Gastrocnemius medialis (tissue), 4 donors: Measurements from ENCODE around the gene ABI3BP. TPM values are rescaled to one million over a fixed set of nuclear protein-coding genes. Genes with fewer than 3 reads are reported as not detected.

ENCODE experiments used
- ATAC-seq, 2 donors: fragments of 150-250 bp; one replicate each; pipeline ENCODE4 v1.9.1; 2016
- DNase-seq, 2 donors: peaks; one replicate each; pipeline ENCODE4 v3.0.0-alpha.2; 2019
- H3K27ac ChIP-seq, 4 donors: fragments of 200-600 bp; sonication (generic); 1 replicate in 1 of 4; 2 replicates in 3 of 4; pipeline ENCODE4 v1.5.1; 2016 to 2018; ENCODE audit warnings: mild to moderate bottlenecking in 2 of 4, moderate library complexity in 1 of 4
- H3K27me3 ChIP-seq, 3 donors: fragments of 200-600 bp; sonication (generic) in 2 of 3; 1 replicate in 1 of 3; 2 replicates in 2 of 3; pipeline versions ENCODE4 v1.5.1 to v1.6.0; 2016 to 2019; ENCODE audit warnings: mild to moderate bottlenecking in 1 of 3, moderate library complexity in 1 of 3
- H3K36me3 ChIP-seq, 2 donors: fragments of 200-600 bp; sonication (generic) in 1 of 2; one replicate each; pipeline ENCODE4 v1.5.1; 2017 to 2018
- H3K4me1 ChIP-seq, 2 donors: fragments of 200-600 bp; sonication (generic) in 1 of 2; one replicate each; pipeline ENCODE4 v1.5.1; 2016 to 2017; ENCODE audit warnings: mild to moderate bottlenecking in 2 of 2
- H3K4me3 ChIP-seq, 4 donors: fragments of 200-600 bp; sonication (generic) in 3 of 4; 1 replicate in 1 of 4; 2 replicates in 3 of 4; pipeline ENCODE4 v1.5.1; 2016 to 2019; ENCODE audit warnings: mild to moderate bottlenecking in 2 of 4
- H3K9me3 ChIP-seq, 3 donors: fragments of 200-600 bp; sonication (generic) in 2 of 3; 1 replicate in 1 of 3; 2 replicates in 2 of 3; pipeline ENCODE4 v1.5.1; 2016 to 2019
- POLR2A ChIP-seq, 2 donors: fragments of 450-650 bp; IDR thresholded peaks; one replicate each; pipeline ENCODE4 v1.6.1; 2017; ENCODE audit warnings: antibody characterized with exemption in 2 of 2, mild to moderate bottlenecking in 2 of 2, moderate library complexity in 2 of 2
- in situ Hi-C, 4 donors: fragments of 200-750 bp; cut with MboI; loops; one replicate each; pipeline versions ENCODE4 v1.15.0 to v1.8.0; 2017; ENCODE audit warnings: low sequenced_read_pairs in 4 of 4
- intact Hi-C: fragments of 100-400 bp; cut with DNase I; formaldehyde crosslinking; loops from one replicate; pipeline ENCODE4 v1.15.1; 2023; ENCODE audit warnings: low total_unique reads
- total RNA-seq, 4 donors: library from RNA; depleted of rRNA; stranded (reverse); fragments of >200 nt; gene quantifications; one replicate each; pipeline versions ENCODE4 v1.1.0 to v1.2.3, GENCODE V29; 2016
- TF ChIP-seq, protein P1 (sequence below), 5 experiments: fragments of 450-650 bp in 3 of 5; fragments of 200-600 bp in 2 of 5; sonication (generic) in 2 of 5; IDR thresholded peaks in 4 of 5; conservative IDR thresholded peaks in 1 of 5; 1 replicate in 4 of 5; 2 replicates in 1 of 5; pipeline ENCODE4 v1.5.1; 2016 to 2019; ENCODE audit warnings: antibody characterized with exemption in 5 of 5, mild to moderate bottlenecking in 3 of 5, moderate library complexity in 3 of 5

ABI3BP gene
- total RNA-seq, 4 donors from 2014 or later = 15.3 to 21.8 (median 19.5) TPM

GRCh38 chr3:100973594-100973993 lies 19.6 kb downstream of the ABI3BP start:
- no peaks in the 10 kb centered on the region for H3K4me1 ChIP-seq
- H3K27ac ChIP-seq = no peak overlapping the region
- TF ChIP-seq POLR2A (IDR thresholded peaks at IDR 0.05) = no peak
- TF ChIP-seq, protein P1, sequence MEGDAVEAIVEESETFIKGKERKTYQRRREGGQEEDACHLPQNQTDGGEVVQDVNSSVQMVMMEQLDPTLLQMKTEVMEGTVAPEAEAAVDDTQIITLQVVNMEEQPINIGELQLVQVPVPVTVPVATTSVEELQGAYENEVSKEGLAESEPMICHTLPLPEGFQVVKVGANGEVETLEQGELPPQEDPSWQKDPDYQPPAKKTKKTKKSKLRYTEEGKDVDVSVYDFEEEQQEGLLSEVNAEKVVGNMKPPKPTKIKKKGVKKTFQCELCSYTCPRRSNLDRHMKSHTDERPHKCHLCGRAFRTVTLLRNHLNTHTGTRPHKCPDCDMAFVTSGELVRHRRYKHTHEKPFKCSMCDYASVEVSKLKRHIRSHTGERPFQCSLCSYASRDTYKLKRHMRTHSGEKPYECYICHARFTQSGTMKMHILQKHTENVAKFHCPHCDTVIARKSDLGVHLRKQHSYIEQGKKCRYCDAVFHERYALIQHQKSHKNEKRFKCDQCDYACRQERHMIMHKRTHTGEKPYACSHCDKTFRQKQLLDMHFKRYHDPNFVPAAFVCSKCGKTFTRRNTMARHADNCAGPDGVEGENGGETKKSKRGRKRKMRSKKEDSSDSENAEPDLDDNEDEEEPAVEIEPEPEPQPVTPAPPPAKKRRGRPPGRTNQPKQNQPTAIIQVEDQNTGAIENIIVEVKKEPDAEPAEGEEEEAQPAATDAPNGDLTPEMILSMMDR (IDR thresholded peaks at IDR 0.05 in 4 of 5, conservative IDR thresholded peaks at IDR 0.05 in 1 of 5) = no peak
- intact Hi-C loops = no loop called here
- no peak overlapping the region for H3K4me3 ChIP-seq
- H3K9me3 ChIP-seq = no peaks in the 10 kb centered on the region
- no peaks in the 10 kb centered on the region for H3K27me3 ChIP-seq
- H3K36me3 ChIP-seq = no peaks in the 10 kb centered on the region
- DNase-seq = no peak
- in situ Hi-C loops = no loop called here
- no peak for ATAC-seq

DNA sequence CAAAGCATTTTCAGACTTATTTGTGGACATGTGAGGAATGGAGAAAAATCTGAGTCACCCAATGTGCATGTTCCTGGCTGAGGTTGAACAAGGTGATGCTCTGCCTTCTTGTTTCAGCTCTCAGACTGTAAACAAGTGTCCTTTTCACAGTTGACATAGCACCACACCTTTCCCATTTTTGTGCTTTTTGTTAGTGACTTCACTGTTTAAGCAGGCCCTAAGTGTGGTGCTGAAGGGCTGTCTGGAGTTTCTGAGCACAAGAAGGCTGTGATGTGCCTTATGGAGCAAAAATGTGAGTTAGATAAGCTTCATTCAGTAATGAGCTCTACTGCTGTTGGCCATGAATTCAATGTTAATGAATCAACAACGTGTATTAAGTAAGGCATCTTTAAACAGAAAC lies 20.4 kb downstream of the ABI3BP start:
- no peaks in the 10 kb centered on the region for H3K27me3 ChIP-seq
- in situ Hi-C loops = no loop called here
- intact Hi-C loops = no loop called here
- no peaks in the 10 kb centered on the region for H3K36me3 ChIP-seq
- H3K4me1 ChIP-seq = no peaks in the 10 kb centered on the region
- H3K27ac ChIP-seq = no peak overlapping the region
- no peak overlapping the region for H3K4me3 ChIP-seq
- DNase-seq (no peak), ATAC-seq (no peak)
- no peaks in the 10 kb centered on the region for H3K9me3 ChIP-seq
- TF ChIP-seq, protein P1 (IDR thresholded peaks at IDR 0.05 in 4 of 5, conservative IDR thresholded peaks at IDR 0.05 in 1 of 5) = no peak
- no peak for TF ChIP-seq POLR2A (IDR thresholded peaks at IDR 0.05)

DNA sequence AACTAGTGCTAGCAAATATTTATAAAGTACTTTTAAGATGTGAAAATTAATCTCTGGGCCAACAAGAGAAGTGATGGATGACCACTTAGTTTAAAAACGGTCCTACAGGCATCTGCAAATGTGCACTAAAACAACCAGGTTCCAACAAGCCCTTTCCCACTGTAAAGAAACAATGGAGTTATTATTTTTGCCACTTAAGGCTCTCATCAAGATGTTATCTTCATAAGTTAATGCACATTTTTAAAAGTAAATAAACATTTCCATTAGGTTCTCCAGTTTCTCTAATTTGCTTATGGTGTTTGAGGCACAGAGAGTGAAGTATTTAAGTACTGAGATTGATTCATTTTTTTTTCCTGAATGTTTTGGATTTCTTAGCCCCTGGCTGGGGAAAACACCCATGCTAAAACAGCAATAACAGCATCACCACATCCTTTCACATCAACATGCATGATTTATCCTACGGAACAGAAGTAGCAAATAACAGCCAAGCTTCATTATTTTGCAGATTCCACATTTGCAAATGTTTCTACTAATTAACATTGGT lies 20.8 kb downstream of the ABI3BP start:
- TF ChIP-seq, protein P1 (IDR thresholded peaks at IDR 0.05 in 4 of 5, conservative IDR thresholded peaks at IDR 0.05 in 1 of 5) = no peak
- TF ChIP-seq POLR2A (IDR thresholded peaks at IDR 0.05) = no peak
- Histone ChIP-seq H3K36me3 (no peaks in the 10 kb centered on the region), H3K27me3 (no peaks in the 10 kb centered on the region), H3K27ac (no peak overlapping the region), H3K4me1 (no peaks in the 10 kb centered on the region), H3K9me3 (no peaks in the 10 kb centered on the region), H3K4me3 (no peak overlapping the region)
- in situ Hi-C loops = no loop called here
- no peak for ATAC-seq
- DNase-seq = no peak
- intact Hi-C loops = no loop called here

- intact Hi-C loops (no loop called here), in situ Hi-C loops (no loop called here)
- no peak for TF ChIP-seq POLR2A (IDR thresholded peaks at IDR 0.05)
- TF ChIP-seq, protein P1 (IDR thresholded peaks at IDR 0.05 in 4 of 5, conservative IDR thresholded peaks at IDR 0.05 in 1 of 5) = no peak
- H3K4me3 ChIP-seq = no peak overlapping the region
- no peaks in the 10 kb centered on the region for H3K4me1 ChIP-seq
- H3K9me3 ChIP-seq = no peaks in the 10 kb centered on the region
- DNase-seq = no peak
- no peaks in the 10 kb centered on the region for H3K36me3 ChIP-seq
- no peaks in the 10 kb centered on the region for H3K27me3 ChIP-seq
- H3K27ac ChIP-seq = no peak overlapping the region
- no peak for ATAC-seq
Measured at GRCh38 chr3:100971798-100972197, 21.4 kb downstream of the ABI3BP start.

- H3K4me1 ChIP-seq = no peaks in the 10 kb centered on the region
- no peak for TF ChIP-seq POLR2A (IDR thresholded peaks at IDR 0.05)
- TF ChIP-seq, protein P1 (IDR thresholded peaks at IDR 0.05 in 4 of 5, conservative IDR thresholded peaks at IDR 0.05 in 1 of 5) = no peak
- in situ Hi-C loops (no loop called here), intact Hi-C loops (no loop called here)
- ATAC-seq = no peak
- no peaks in the 10 kb centered on the region for H3K36me3 ChIP-seq
- no peaks in the 10 kb centered on the region for H3K27me3 ChIP-seq
- no peak overlapping the region for H3K27ac ChIP-seq
- DNase-seq = no peak
- no peak overlapping the region for H3K4me3 ChIP-seq
- H3K9me3 ChIP-seq = no peaks in the 10 kb centered on the region
Measured at GRCh38 chr3:100970477-100970990, 22.7 kb downstream of the ABI3BP start.
